ENCODE measurements around the gene RAP1GAP. TPM values are rescaled to one million over a fixed set of nuclear protein-coding genes. Genes with fewer than 3 reads are reported as not detected.

The RAP1GAP gene
- total and polyA plus RNA-seq, 2 of the 13 experiments (the other 11 are each of a cell fraction or from before 2014, with no cell fraction given) = 11.9 to 37.5 TPM

- TF ChIP-seq PRDM4 (CRISPR knock-in tag; IDR thresholded peaks at IDR 0.05; ENCODE audit: borderline replicate concordance) = no peak
- TF ChIP-seq AFF4 (CRISPR knock-in tag; IDR thresholded peaks at IDR 0.05) = no peak
- TF ChIP-seq ZNF207 (IDR thresholded peaks at IDR 0.05; ENCODE audit: borderline replicate concordance) = no peak
- TF ChIP-seq BORCS8-MEF2B (CRISPR knock-in tag; IDR thresholded peaks at IDR 0.05) = no peak
- peak; percentile 55; the same call in 1 of the 2 replicates for TF ChIP-seq ZNF839 (CRISPR knock-in tag; IDR thresholded peaks at IDR 0.05; ENCODE audit: borderline replicate concordance)
- peak; percentile 37; the same call in 1 of the 2 replicates for TF ChIP-seq MAX (IDR thresholded peaks at IDR 0.05)
- no peak for TF ChIP-seq HDAC1 (CRISPR knock-in tag; IDR thresholded peaks at IDR 0.05)
- TF ChIP-seq ZNF142 (CRISPR knock-in tag; IDR thresholded peaks at IDR 0.05) = no peak
- TF ChIP-seq MTERF4 (CRISPR knock-in tag; IDR thresholded peaks at IDR 0.05) = no peak
- no peak for TF ChIP-seq GLMP (CRISPR knock-in tag; IDR thresholded peaks at IDR 0.05; ENCODE audit: borderline replicate concordance)
- TF ChIP-seq BRCA1 (CRISPR knock-in tag; IDR thresholded peaks at IDR 0.05) = no peak
- peak; percentile 21; the same call in 1 of the 2 replicates for TF ChIP-seq ETV5 (CRISPR knock-in tag; IDR thresholded peaks at IDR 0.05; ENCODE audit: borderline replicate concordance)
- TF ChIP-seq ZBTB1 (CRISPR knock-in tag; IDR thresholded peaks at IDR 0.05; ENCODE audit: borderline replicate concordance) = no peak
Measured at GRCh38 chr1:21651214-21652042, 17.7 kb downstream of the RAP1GAP start (continued).

Data from HepG2 (cell line).